ENCODE results near the gene INHBC.

DNA sequence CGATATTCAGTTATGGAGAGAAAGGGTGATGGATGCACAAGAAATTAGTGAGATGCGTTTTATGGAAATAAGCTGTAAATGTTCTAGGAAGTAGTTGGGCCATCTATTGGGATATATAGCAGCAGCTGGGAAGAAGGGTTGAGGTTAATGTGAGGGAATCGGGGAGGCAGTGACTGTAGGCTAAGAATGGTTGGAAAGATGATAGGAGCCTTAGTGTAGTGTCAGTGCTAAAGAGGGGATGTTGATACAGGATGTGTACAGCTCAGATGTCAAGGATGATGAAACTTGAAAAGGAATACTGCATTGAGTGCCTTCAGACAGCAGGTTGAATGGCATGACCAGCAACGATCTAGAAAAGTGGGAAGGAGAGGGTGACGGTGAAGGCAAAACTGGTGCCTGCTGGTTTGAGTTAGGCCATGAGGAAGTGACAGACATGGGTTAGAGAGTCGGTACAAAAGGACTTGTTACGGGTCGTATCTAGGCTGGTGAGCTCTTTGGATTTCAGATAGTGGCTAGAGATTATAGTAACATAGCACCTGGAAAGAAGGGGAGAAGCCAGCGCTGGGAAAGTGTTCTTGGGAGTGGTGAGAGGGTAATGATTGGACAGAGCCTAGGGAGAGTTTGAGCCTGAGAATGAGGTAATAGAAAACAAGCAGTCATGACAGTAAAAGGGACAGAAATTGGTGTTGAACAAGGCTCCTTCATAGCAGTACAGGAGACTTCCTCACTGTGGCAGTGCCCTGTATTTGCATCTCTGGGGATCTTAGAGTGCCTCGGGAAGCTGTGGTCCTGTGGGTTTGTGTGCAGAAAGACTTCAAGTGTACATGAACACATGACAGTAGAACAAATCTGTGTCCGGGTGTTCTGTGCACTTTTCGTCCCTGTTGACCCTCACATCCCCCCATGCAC is 62.9 kb downstream of the INHBC start:
- TF ChIP-seq, protein P1, sequence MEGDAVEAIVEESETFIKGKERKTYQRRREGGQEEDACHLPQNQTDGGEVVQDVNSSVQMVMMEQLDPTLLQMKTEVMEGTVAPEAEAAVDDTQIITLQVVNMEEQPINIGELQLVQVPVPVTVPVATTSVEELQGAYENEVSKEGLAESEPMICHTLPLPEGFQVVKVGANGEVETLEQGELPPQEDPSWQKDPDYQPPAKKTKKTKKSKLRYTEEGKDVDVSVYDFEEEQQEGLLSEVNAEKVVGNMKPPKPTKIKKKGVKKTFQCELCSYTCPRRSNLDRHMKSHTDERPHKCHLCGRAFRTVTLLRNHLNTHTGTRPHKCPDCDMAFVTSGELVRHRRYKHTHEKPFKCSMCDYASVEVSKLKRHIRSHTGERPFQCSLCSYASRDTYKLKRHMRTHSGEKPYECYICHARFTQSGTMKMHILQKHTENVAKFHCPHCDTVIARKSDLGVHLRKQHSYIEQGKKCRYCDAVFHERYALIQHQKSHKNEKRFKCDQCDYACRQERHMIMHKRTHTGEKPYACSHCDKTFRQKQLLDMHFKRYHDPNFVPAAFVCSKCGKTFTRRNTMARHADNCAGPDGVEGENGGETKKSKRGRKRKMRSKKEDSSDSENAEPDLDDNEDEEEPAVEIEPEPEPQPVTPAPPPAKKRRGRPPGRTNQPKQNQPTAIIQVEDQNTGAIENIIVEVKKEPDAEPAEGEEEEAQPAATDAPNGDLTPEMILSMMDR (IDR thresholded peaks at IDR 0.05) = no peak
- TF ChIP-seq POLR2A (IDR thresholded peaks at IDR 0.05) = no peak

All from uterus (tissue), 2 donors.